ENCODE measurements around the gene CHD9NB. TPM values are rescaled to one million over a fixed set of nuclear protein-coding genes. Genes with fewer than 3 reads are reported as not detected.

CHD9NB gene
- polyA plus RNA-seq, 2 of the 4 experiments (the other 2 are of a cell fraction), result 2.0 to 2.8 TPM

DNA sequence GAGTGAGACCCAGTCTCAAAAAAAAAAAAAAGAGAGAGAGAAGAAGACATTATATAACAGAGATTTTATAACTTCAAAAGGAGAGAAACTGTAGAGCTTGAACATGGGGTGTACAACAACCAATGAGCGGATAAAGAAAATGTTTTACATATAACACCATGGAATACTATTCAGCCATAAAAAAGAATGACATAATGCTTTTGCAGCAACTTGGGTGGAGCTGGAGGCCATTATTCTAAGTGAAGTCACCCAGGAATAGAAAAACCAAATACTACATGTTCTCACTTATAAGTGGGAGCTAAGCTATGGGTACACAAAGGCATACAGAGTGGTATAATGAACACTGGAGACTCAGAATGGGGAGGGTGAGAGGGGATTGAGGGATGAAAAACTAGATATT is 61.1 kb downstream of the CHD9NB start:
- H3K9me3 ChIP-seq, result no peaks in the 10 kb centered on the region
- ChIA-PET CTCF (interaction anchor here (0.6 to 1.4 kb wide), 4 partner anchors 30 to 922 kb away, joined by 3 to 4 read pairs (median 3); no protein-coding TSS in a partner anchor), POLR2A (no interaction called here)
- TF ChIP-seq RARB (CRISPR knock-in tag; IDR thresholded peaks at IDR 0.05) (no peak), CHD2 (IDR thresholded peaks at IDR 0.05; ENCODE audit: low read length, partially characterized antibody) (no peak), HEYL (CRISPR knock-in tag; IDR thresholded peaks at IDR 0.05) (no peak), BHLHE40 (IDR thresholded peaks at IDR 0.05; ENCODE audit: low read depth, low read length) (no peak), NFE2L2 (conservative IDR thresholded peaks at IDR 0.05; ENCODE audit: low read length) (no peak), KDM5A (IDR thresholded peaks at IDR 0.05) (no peak), MAZ (IDR thresholded peaks at IDR 0.05; ENCODE audit: borderline replicate concordance, low read depth, low read length) (no peak), PHF8 (IDR thresholded peaks at IDR 0.05; ENCODE audit: borderline replicate concordance, low read depth) (no peak), POLR2A (IDR thresholded peaks at IDR 0.05; ENCODE audit: low read length) (no peak), NPAS2 (CRISPR knock-in tag; IDR thresholded peaks at IDR 0.05; ENCODE audit: borderline replicate concordance) (no peak), RAD21 (conservative IDR thresholded peaks at IDR 0.05 in 1 of 2, IDR thresholded peaks at IDR 0.05 in 1 of 2) (no peak), POLR2AphosphoS2 (conservative IDR thresholded peaks at IDR 0.05; ENCODE audit: low read length) (no peak), HOXB13 (CRISPR knock-in tag; IDR thresholded peaks at IDR 0.05; ENCODE audit: low read depth) (no peak), ZC3H11A (IDR thresholded peaks at IDR 0.05) (no peak), EP300 (IDR thresholded peaks at IDR 0.05) (no peak), SMC3 (IDR thresholded peaks at IDR 0.05) (no peak)
- TF ChIP-seq, protein P1, sequence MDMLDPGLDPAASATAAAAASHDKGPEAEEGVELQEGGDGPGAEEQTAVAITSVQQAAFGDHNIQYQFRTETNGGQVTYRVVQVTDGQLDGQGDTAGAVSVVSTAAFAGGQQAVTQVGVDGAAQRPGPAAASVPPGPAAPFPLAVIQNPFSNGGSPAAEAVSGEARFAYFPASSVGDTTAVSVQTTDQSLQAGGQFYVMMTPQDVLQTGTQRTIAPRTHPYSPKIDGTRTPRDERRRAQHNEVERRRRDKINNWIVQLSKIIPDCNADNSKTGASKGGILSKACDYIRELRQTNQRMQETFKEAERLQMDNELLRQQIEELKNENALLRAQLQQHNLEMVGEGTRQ (IDR thresholded peaks at IDR 0.05), result no peak
- TF ChIP-seq, protein P2, sequence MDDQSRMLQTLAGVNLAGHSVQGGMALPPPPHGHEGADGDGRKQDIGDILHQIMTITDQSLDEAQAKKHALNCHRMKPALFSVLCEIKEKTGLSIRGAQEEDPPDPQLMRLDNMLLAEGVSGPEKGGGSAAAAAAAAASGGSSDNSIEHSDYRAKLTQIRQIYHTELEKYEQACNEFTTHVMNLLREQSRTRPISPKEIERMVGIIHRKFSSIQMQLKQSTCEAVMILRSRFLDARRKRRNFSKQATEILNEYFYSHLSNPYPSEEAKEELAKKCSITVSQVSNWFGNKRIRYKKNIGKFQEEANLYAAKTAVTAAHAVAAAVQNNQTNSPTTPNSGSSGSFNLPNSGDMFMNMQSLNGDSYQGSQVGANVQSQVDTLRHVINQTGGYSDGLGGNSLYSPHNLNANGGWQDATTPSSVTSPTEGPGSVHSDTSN (IDR thresholded peaks at IDR 0.05), result no peak
- TF ChIP-seq, protein P3, sequence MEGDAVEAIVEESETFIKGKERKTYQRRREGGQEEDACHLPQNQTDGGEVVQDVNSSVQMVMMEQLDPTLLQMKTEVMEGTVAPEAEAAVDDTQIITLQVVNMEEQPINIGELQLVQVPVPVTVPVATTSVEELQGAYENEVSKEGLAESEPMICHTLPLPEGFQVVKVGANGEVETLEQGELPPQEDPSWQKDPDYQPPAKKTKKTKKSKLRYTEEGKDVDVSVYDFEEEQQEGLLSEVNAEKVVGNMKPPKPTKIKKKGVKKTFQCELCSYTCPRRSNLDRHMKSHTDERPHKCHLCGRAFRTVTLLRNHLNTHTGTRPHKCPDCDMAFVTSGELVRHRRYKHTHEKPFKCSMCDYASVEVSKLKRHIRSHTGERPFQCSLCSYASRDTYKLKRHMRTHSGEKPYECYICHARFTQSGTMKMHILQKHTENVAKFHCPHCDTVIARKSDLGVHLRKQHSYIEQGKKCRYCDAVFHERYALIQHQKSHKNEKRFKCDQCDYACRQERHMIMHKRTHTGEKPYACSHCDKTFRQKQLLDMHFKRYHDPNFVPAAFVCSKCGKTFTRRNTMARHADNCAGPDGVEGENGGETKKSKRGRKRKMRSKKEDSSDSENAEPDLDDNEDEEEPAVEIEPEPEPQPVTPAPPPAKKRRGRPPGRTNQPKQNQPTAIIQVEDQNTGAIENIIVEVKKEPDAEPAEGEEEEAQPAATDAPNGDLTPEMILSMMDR (IDR thresholded peaks at IDR 0.05), result no peak
- FAIRE-seq (no peak), ATAC-seq (no peak), DNase-seq (ENCODE audit: low read depth in 1 of 2, low spot score in 1 of 2) (no peak)
- no peaks in the 10 kb centered on the region for H3K4me1 ChIP-seq
- WGBS (ENCODE audit: missing lambda C conversion rate), result 92% methylated on average over 1 of the region's 1 CpG
- no peak overlapping the region for H3K4me3 ChIP-seq
- no peak overlapping the region for H3K27ac ChIP-seq
- H3K4me2 ChIP-seq, result no peak overlapping the region

Other genes with a start within 250 kb of the CHD9NB start
- 44.9 and 51.6 TPM in 2 replicates for gene CHD9, start 2.1 kb upstream of the CHD9NB start, polyA plus RNA-seq (2011; rRNA removed)
- 16.2 to 17.9 TPM (median 17.8 TPM) in 3 replicates for gene CHD9, start 2.1 kb upstream of the CHD9NB start, polyA plus RNA-seq (2017; fragmentation: RNase III; extraction: RNeasy Plus Mini Kit Qiagen cat#74134 plus additional on column Dnase treatment)